ENCODE results near the gene CD44. TPM values are rescaled to one million over a fixed set of nuclear protein-coding genes. Genes with fewer than 3 reads are reported as not detected.

The CD44 gene
- total and polyA plus RNA-seq, 10 of the 15 experiments (the other 5 are each of a cell fraction or from before 2014, with no cell fraction given): 57.1 to 293 (median 120) TPM

GRCh38 chr11:35126000-35126878 is 12.7 kb upstream of the CD44 start (continued):
- TF ChIP-seq, protein P1, sequence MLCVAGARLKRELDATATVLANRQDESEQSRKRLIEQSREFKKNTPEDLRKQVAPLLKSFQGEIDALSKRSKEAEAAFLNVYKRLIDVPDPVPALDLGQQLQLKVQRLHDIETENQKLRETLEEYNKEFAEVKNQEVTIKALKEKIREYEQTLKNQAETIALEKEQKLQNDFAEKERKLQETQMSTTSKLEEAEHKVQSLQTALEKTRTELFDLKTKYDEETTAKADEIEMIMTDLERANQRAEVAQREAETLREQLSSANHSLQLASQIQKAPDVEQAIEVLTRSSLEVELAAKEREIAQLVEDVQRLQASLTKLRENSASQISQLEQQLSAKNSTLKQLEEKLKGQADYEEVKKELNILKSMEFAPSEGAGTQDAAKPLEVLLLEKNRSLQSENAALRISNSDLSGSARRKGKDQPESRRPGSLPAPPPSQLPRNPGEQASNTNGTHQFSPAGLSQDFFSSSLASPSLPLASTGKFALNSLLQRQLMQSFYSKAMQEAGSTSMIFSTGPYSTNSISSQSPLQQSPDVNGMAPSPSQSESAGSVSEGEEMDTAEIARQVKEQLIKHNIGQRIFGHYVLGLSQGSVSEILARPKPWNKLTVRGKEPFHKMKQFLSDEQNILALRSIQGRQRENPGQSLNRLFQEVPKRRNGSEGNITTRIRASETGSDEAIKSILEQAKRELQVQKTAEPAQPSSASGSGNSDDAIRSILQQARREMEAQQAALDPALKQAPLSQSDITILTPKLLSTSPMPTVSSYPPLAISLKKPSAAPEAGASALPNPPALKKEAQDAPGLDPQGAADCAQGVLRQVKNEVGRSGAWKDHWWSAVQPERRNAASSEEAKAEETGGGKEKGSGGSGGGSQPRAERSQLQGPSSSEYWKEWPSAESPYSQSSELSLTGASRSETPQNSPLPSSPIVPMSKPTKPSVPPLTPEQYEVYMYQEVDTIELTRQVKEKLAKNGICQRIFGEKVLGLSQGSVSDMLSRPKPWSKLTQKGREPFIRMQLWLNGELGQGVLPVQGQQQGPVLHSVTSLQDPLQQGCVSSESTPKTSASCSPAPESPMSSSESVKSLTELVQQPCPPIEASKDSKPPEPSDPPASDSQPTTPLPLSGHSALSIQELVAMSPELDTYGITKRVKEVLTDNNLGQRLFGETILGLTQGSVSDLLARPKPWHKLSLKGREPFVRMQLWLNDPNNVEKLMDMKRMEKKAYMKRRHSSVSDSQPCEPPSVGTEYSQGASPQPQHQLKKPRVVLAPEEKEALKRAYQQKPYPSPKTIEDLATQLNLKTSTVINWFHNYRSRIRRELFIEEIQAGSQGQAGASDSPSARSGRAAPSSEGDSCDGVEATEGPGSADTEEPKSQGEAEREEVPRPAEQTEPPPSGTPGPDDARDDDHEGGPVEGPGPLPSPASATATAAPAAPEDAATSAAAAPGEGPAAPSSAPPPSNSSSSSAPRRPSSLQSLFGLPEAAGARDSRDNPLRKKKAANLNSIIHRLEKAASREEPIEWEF (IDR thresholded peaks at IDR 0.05; ENCODE audit: insufficient replicate concordance, low read depth, low read length): peak; percentile 48
- TF ChIP-seq, protein P2, sequence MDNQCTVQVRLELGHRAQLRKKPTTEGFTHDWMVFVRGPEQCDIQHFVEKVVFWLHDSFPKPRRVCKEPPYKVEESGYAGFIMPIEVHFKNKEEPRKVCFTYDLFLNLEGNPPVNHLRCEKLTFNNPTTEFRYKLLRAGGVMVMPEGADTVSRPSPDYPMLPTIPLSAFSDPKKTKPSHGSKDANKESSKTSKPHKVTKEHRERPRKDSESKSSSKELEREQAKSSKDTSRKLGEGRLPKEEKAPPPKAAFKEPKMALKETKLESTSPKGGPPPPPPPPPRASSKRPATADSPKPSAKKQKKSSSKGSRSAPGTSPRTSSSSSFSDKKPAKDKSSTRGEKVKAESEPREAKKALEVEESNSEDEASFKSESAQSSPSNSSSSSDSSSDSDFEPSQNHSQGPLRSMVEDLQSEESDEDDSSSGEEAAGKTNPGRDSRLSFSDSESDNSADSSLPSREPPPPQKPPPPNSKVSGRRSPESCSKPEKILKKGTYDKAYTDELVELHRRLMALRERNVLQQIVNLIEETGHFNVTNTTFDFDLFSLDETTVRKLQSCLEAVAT (IDR thresholded peaks at IDR 0.05): peak; percentile 72
- TF ChIP-seq HDAC6 (IDR thresholded peaks at IDR 0.05; ENCODE audit: unreplicated experiment) (no peak), MEF2A (IDR thresholded peaks at IDR 0.05; ENCODE audit: insufficient read depth, low read depth, low read length) (peak; percentile 86), NBN (IDR thresholded peaks at IDR 0.05) (peak; percentile 92), FOXM1 (IDR thresholded peaks at IDR 0.05; ENCODE audit: low read depth, low read length) (peak; percentile 99), CBFB (IDR thresholded peaks at IDR 0.05; ENCODE audit: low read depth) (peak; percentile 49; the same call in 1 of the 2 replicates), BACH1 (IDR thresholded peaks at IDR 0.05; ENCODE audit: borderline replicate concordance) (peak; percentile 70; the same call in 1 of the 2 replicates), ZBTB40 (IDR thresholded peaks at IDR 0.05; ENCODE audit: borderline replicate concordance) (peak; percentile 78), ATF2 (IDR thresholded peaks at IDR 0.05; ENCODE audit: low read length) (peak; percentile 95)
- TF ChIP-seq, protein P3, sequence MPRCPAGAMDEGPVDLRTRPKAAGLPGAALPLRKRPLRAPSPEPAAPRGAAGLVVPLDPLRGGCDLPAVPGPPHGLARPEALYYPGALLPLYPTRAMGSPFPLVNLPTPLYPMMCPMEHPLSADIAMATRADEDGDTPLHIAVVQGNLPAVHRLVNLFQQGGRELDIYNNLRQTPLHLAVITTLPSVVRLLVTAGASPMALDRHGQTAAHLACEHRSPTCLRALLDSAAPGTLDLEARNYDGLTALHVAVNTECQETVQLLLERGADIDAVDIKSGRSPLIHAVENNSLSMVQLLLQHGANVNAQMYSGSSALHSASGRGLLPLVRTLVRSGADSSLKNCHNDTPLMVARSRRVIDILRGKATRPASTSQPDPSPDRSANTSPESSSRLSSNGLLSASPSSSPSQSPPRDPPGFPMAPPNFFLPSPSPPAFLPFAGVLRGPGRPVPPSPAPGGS (IDR thresholded peaks at IDR 0.05; ENCODE audit: borderline replicate concordance, insufficient read depth, low read depth, low read length, poor library complexity, severe bottlenecking): peak; percentile 98

All from GM12878 (cell line).